ENCODE results near the gene ZBTB40.

Gene ZBTB40

GRCh38 chr1:22465671-22466070, 14.0 kb downstream of the ZBTB40 start:
- Histone ChIP-seq H3K4me3 (no peak overlapping the region), H3K36me3 (ENCODE audit: insufficient read depth, low read length) (no peaks in the 10 kb centered on the region), H3K9me3 (ENCODE audit: low read depth, low read length) (no peaks in the 10 kb centered on the region), H3K27ac (no peak overlapping the region), H3K9ac (ENCODE audit: insufficient read length) (no peak overlapping the region)
- DNase-seq (ENCODE audit: low read depth, low spot score): no peak
- no peak for TF ChIP-seq FOXP2 (optimal IDR thresholded peaks at IDR 0.05; ENCODE audit: control extremely low read depth, extremely low read length, insufficient read depth)
- no peak for TF ChIP-seq EZH2 (IDR thresholded peaks at IDR 0.05)
- TF ChIP-seq POLR2AphosphoS5 (IDR thresholded peaks at IDR 0.05; ENCODE audit: borderline replicate concordance, low read depth, low read length): no peak

- no peak for DNase-seq (ENCODE audit: low read depth, low spot score)
- TF ChIP-seq POLR2AphosphoS5 (IDR thresholded peaks at IDR 0.05; ENCODE audit: borderline replicate concordance, low read depth, low read length) (no peak), EZH2 (IDR thresholded peaks at IDR 0.05) (no peak), FOXP2 (optimal IDR thresholded peaks at IDR 0.05; ENCODE audit: control extremely low read depth, extremely low read length, insufficient read depth) (no peak)
- H3K9me3 ChIP-seq (ENCODE audit: low read depth, low read length): no peaks in the 10 kb centered on the region
- H3K4me3 ChIP-seq: no peak overlapping the region
- no peak overlapping the region for H3K27ac ChIP-seq
- H3K36me3 ChIP-seq (ENCODE audit: insufficient read depth, low read length): no peaks in the 10 kb centered on the region
- no peak overlapping the region for H3K9ac ChIP-seq (ENCODE audit: insufficient read length)
Observed at GRCh38 chr1:22470227-22470626, 18.6 kb downstream of the ZBTB40 start.

GRCh38 chr1:22471078-22471477, 19.4 kb downstream of the ZBTB40 start:
- TF ChIP-seq FOXP2 (optimal IDR thresholded peaks at IDR 0.05; ENCODE audit: control extremely low read depth, extremely low read length, insufficient read depth) (no peak), EZH2 (IDR thresholded peaks at IDR 0.05) (no peak), POLR2AphosphoS5 (IDR thresholded peaks at IDR 0.05; ENCODE audit: borderline replicate concordance, low read depth, low read length) (no peak)

GRCh38 chr1:22471610-22472009, 20.0 kb downstream of the ZBTB40 start:
- Histone ChIP-seq H3K9ac (ENCODE audit: insufficient read length) (no peak overlapping the region), H3K9me3 (ENCODE audit: low read depth, low read length) (no peaks in the 10 kb centered on the region), H3K27ac (no peak overlapping the region), H3K36me3 (ENCODE audit: insufficient read depth, low read length) (no peaks in the 10 kb centered on the region), H3K4me3 (no peak overlapping the region)
- TF ChIP-seq FOXP2 (optimal IDR thresholded peaks at IDR 0.05; ENCODE audit: control extremely low read depth, extremely low read length, insufficient read depth) (no peak), POLR2AphosphoS5 (IDR thresholded peaks at IDR 0.05; ENCODE audit: borderline replicate concordance, low read depth, low read length) (no peak), EZH2 (IDR thresholded peaks at IDR 0.05) (no peak)
- no peak for DNase-seq (ENCODE audit: low read depth, low spot score)

More at GRCh38 chr1:22471078-22471477, 19.4 kb downstream of the ZBTB40 start:
- Histone ChIP-seq H3K9ac (ENCODE audit: insufficient read length) (no peak overlapping the region), H3K27ac (no peak overlapping the region), H3K4me3 (no peak overlapping the region), H3K9me3 (ENCODE audit: low read depth, low read length) (no peaks in the 10 kb centered on the region), H3K36me3 (ENCODE audit: insufficient read depth, low read length) (no peaks in the 10 kb centered on the region)
- DNase-seq (ENCODE audit: low read depth, low spot score): no peak

GRCh38 chr1:22472596-22472995, 20.9 kb downstream of the ZBTB40 start:
- Histone ChIP-seq H3K36me3 (ENCODE audit: insufficient read depth, low read length) (no peaks in the 10 kb centered on the region), H3K9ac (ENCODE audit: insufficient read length) (no peak overlapping the region), H3K4me3 (no peak overlapping the region), H3K9me3 (ENCODE audit: low read depth, low read length) (no peaks in the 10 kb centered on the region), H3K27ac (no peak overlapping the region)
- no peak for TF ChIP-seq POLR2AphosphoS5 (IDR thresholded peaks at IDR 0.05; ENCODE audit: borderline replicate concordance, low read depth, low read length)
- no peak for TF ChIP-seq EZH2 (IDR thresholded peaks at IDR 0.05)
- no peak for TF ChIP-seq FOXP2 (optimal IDR thresholded peaks at IDR 0.05; ENCODE audit: control extremely low read depth, extremely low read length, insufficient read depth)
- DNase-seq (ENCODE audit: low read depth, low spot score): no peak

GRCh38 chr1:22473952-22474351, 22.3 kb downstream of the ZBTB40 start:
- TF ChIP-seq EZH2 (IDR thresholded peaks at IDR 0.05): no peak
- no peak for TF ChIP-seq POLR2AphosphoS5 (IDR thresholded peaks at IDR 0.05; ENCODE audit: borderline replicate concordance, low read depth, low read length)
- no peak for TF ChIP-seq FOXP2 (optimal IDR thresholded peaks at IDR 0.05; ENCODE audit: control extremely low read depth, extremely low read length, insufficient read depth)
- Histone ChIP-seq H3K9me3 (ENCODE audit: low read depth, low read length) (no peaks in the 10 kb centered on the region), H3K9ac (ENCODE audit: insufficient read length) (no peak overlapping the region), H3K36me3 (ENCODE audit: insufficient read depth, low read length) (peaks cover 3% of the 10 kb centered on the region; the same call in 1 of the 2 replicates), H3K27ac (no peak overlapping the region), H3K4me3 (no peak overlapping the region)
- no peak for DNase-seq (ENCODE audit: low read depth, low spot score)

GRCh38 chr1:22476566-22476965, 24.9 kb downstream of the ZBTB40 start:
- Histone ChIP-seq H3K9ac (ENCODE audit: insufficient read length) (no peak overlapping the region), H3K27ac (no peak overlapping the region), H3K36me3 (ENCODE audit: insufficient read depth, low read length) (peaks cover 5% of the 10 kb centered on the region; the same call in 1 of the 2 replicates), H3K9me3 (ENCODE audit: low read depth, low read length) (no peaks in the 10 kb centered on the region), H3K4me3 (no peak overlapping the region)
- no peak for DNase-seq (ENCODE audit: low read depth, low spot score)
- no peak for TF ChIP-seq EZH2 (IDR thresholded peaks at IDR 0.05)
- no peak for TF ChIP-seq FOXP2 (optimal IDR thresholded peaks at IDR 0.05; ENCODE audit: control extremely low read depth, extremely low read length, insufficient read depth)
- TF ChIP-seq POLR2AphosphoS5 (IDR thresholded peaks at IDR 0.05; ENCODE audit: borderline replicate concordance, low read depth, low read length): no peak

GRCh38 chr1:22483121-22483520, 31.5 kb downstream of the ZBTB40 start:
- H3K36me3 ChIP-seq (ENCODE audit: insufficient read depth, low read length): peaks cover 5% of the 10 kb centered on the region; the same call in 1 of the 2 replicates
- no peak for TF ChIP-seq EZH2 (IDR thresholded peaks at IDR 0.05)
- no peak for TF ChIP-seq FOXP2 (optimal IDR thresholded peaks at IDR 0.05; ENCODE audit: control extremely low read depth, extremely low read length, insufficient read depth)
- no peak for TF ChIP-seq POLR2AphosphoS5 (IDR thresholded peaks at IDR 0.05; ENCODE audit: borderline replicate concordance, low read depth, low read length)
- no peak overlapping the region for H3K9ac ChIP-seq (ENCODE audit: insufficient read length)
- no peak for DNase-seq (ENCODE audit: low read depth, low spot score)
- H3K9me3 ChIP-seq (ENCODE audit: low read depth, low read length): peaks cover 8% of the 10 kb centered on the region; the same call in 1 of the 2 replicates
- H3K4me3 ChIP-seq: no peak overlapping the region
- H3K27ac ChIP-seq: no peak overlapping the region

All from SK-N-MC (cell line).